ENCODE measurements around the gene RPP14. TPM values are rescaled to one million over a fixed set of nuclear protein-coding genes. Genes with fewer than 3 reads are reported as not detected.
A peak's percentile ranks its signal among the peaks of the same experiment; 100 is the strongest.
"Not testable (repeated sequence)": the region's sequence is repeated elsewhere in the genome, so short reads cannot be mapped to it uniquely, and the experiment has no call there.

RPP14 gene
- total and polyA plus RNA-seq, 2 donors (not counting 3 experiments of a cell fraction or from before 2014, with no cell fraction given), result 11.9 to 18.1 TPM

- no TSS peak for BruUV-seq (replicated peaks)
- Histone ChIP-seq H3K4me2 (ENCODE audit: insufficient read depth, low read length) (no peak overlapping the region), H4K20me1 (replicated peaks; ENCODE audit: control insufficient read depth, extremely low read depth, insufficient read depth, low read length) (no peaks in the 10 kb centered on the region), H3K4me3 (replicated peaks in 1 of 3; ENCODE audit: insufficient read depth in 1 of 3, low read depth in 1 of 3, low read length in 3 of 3) (no peak overlapping the region), H3K4me1 (ENCODE audit: control insufficient read depth, extremely low read depth, insufficient read depth, low read length) (no peaks in the 10 kb centered on the region), H3K9ac (replicated peaks; ENCODE audit: extremely low read depth, insufficient read depth, low read length) (no peak overlapping the region), H3K27ac (ENCODE audit: insufficient read depth, low read depth, low read length) (no peak overlapping the region), H2AFZ (ENCODE audit: low read depth, low read length) (no peak overlapping the region), H3K9me1 (replicated peaks; ENCODE audit: control insufficient read depth, extremely low read depth, insufficient read depth, low read length) (no peaks in the 10 kb centered on the region), H3K27me3 (ENCODE audit: control insufficient read depth in 2 of 2, insufficient read depth in 2 of 2, low read length in 2 of 2) (no peaks in the 10 kb centered on the region), H3K79me2 (ENCODE audit: control insufficient read depth, insufficient read depth, low read length) (no peaks in the 10 kb centered on the region), H3K36me3 (ENCODE audit: control insufficient read depth in 2 of 2, extremely low read depth in 1 of 2, insufficient read depth in 2 of 2, low read length in 2 of 2) (peaks cover 0 to 4% of the 10 kb centered on the region in 2 experiments), H3K9me3 (replicated peaks; ENCODE audit: control insufficient read depth, insufficient read depth, low read length) (no peaks in the 10 kb centered on the region)
- dilution Hi-C loops (cut with MboI; ENCODE audit: extremely low pct_ligation_motif_present, low sequenced_read_pairs) (no loop called here), intact Hi-C loops (cut with micrococcal nuclease) (no loop called here)
- ChIA-PET POLR2A (no interaction called here), CTCF (interaction anchor here (0.9 to 1.4 kb wide), 3 partner anchors 12 to 100 kb away, joined by 3 to 6 read pairs (median 4); no protein-coding TSS in a partner anchor)
- DNase-seq (ENCODE audit: low read depth, low spot score) (no peak), FAIRE-seq (no peak)
- TF ChIP-seq, protein P1, sequence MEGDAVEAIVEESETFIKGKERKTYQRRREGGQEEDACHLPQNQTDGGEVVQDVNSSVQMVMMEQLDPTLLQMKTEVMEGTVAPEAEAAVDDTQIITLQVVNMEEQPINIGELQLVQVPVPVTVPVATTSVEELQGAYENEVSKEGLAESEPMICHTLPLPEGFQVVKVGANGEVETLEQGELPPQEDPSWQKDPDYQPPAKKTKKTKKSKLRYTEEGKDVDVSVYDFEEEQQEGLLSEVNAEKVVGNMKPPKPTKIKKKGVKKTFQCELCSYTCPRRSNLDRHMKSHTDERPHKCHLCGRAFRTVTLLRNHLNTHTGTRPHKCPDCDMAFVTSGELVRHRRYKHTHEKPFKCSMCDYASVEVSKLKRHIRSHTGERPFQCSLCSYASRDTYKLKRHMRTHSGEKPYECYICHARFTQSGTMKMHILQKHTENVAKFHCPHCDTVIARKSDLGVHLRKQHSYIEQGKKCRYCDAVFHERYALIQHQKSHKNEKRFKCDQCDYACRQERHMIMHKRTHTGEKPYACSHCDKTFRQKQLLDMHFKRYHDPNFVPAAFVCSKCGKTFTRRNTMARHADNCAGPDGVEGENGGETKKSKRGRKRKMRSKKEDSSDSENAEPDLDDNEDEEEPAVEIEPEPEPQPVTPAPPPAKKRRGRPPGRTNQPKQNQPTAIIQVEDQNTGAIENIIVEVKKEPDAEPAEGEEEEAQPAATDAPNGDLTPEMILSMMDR (IDR thresholded peaks at IDR 0.05; ENCODE audit: extremely low read depth in 1 of 2, insufficient read depth in 1 of 2, low read depth in 1 of 2, low read length in 2 of 2), result peak in 1 of 2 donors; percentile 12
- TF ChIP-seq, protein P2, sequence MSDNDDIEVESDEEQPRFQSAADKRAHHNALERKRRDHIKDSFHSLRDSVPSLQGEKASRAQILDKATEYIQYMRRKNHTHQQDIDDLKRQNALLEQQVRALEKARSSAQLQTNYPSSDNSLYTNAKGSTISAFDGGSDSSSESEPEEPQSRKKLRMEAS (IDR thresholded peaks at IDR 0.05; ENCODE audit: insufficient read depth, insufficient read length), result no peak
- no peak for TF ChIP-seq EZH2 (IDR thresholded peaks at IDR 0.05; ENCODE audit: borderline replicate concordance, low read depth, low read length, severe bottlenecking)
These were observed 17.9 kb upstream of the RPP14 start for GRCh38 chr3:58288011-58288728.

DNA sequence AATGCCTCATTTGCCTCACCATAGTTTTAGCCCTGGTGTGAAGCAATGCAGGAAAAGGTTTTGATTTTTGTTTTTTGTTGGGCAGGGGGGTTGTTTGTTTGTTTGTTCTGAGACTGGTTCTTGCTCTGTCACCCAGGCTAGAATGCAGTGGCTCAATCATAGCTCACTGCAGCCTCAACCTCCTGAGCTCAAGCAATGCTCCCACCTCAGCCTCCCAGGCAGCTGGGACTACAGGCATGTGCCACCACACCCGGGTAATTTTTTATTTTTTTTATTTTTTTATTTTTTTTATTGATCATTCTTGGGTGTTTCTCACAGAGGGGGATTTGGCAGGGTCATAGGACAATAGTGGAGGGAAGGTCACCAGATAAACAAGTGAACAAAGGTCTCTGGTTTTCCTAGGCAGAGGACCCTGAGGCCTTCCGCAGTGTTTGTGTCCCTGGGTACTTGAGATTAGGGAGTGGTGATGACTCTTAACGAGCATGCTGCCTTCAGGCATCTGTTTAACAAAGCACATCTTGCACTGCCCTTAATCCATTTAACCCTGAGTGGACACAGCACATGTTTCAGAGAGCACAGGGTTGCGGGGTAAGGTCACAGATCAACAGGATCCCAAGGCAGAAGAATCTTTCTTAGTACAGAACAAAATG is 17.0 kb upstream of the RPP14 start:
- H3K79me2 ChIP-seq (ENCODE audit: control insufficient read depth, insufficient read depth, low read length); H3K4me2 ChIP-seq (ENCODE audit: insufficient read depth, low read length); H3K4me3 ChIP-seq (replicated peaks in 1 of 3; ENCODE audit: insufficient read depth in 1 of 3, low read depth in 1 of 3, low read length in 3 of 3); DNase-seq (ENCODE audit: low read depth, low spot score); H3K9ac ChIP-seq (replicated peaks; ENCODE audit: extremely low read depth, insufficient read depth, low read length); H4K20me1 ChIP-seq (replicated peaks; ENCODE audit: control insufficient read depth, extremely low read depth, insufficient read depth, low read length); POLR2A ChIA-PET; FAIRE-seq; H3K9me3 ChIP-seq (replicated peaks; ENCODE audit: control insufficient read depth, insufficient read depth, low read length); H3K36me3 ChIP-seq (ENCODE audit: control insufficient read depth in 2 of 2, extremely low read depth in 1 of 2, insufficient read depth in 2 of 2, low read length in 2 of 2); H3K9me1 ChIP-seq (replicated peaks; ENCODE audit: control insufficient read depth, extremely low read depth, insufficient read depth, low read length); H3K4me1 ChIP-seq (ENCODE audit: control insufficient read depth, extremely low read depth, insufficient read depth, low read length); H2AFZ ChIP-seq (ENCODE audit: low read depth, low read length); intact Hi-C loops (cut with micrococcal nuclease); BruUV-seq (replicated peaks); H3K27ac ChIP-seq (ENCODE audit: insufficient read depth, low read depth, low read length); dilution Hi-C loops (cut with MboI; ENCODE audit: extremely low pct_ligation_motif_present, low sequenced_read_pairs); H3K27me3 ChIP-seq (ENCODE audit: control insufficient read depth in 2 of 2, insufficient read depth in 2 of 2, low read length in 2 of 2): not testable (repeated sequence)
- CTCF ChIA-PET, result interaction anchor here (1.2 kb wide), 1 partner anchor 11 kb away, joined by 3 read pairs; no protein-coding TSS in a partner anchor

DNA sequence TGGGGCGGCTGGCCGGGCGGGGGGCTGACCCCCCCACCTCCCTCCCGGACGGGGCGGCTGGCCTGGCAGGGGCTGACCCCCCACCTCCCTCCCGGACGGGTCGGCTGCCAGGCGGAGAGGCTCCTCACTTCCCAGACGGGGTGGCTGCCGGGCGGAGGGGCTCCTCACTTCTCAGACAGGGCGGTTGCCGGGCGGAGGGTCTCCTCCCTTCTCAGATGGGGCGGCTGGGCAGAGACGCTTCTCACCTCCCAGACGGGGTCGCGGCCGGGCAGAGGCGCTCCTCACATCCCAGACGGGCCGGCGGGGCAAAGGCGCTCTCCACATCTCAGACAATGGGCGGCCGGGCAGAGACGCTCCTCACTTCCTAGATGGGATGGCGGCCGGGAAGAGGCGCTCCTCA is 15.6 kb upstream of the RPP14 start:
- dilution Hi-C loops (cut with MboI; ENCODE audit: extremely low pct_ligation_motif_present, low sequenced_read_pairs); H2AFZ ChIP-seq (ENCODE audit: low read depth, low read length); H3K27ac ChIP-seq (ENCODE audit: insufficient read depth, low read depth, low read length); H3K9me3 ChIP-seq (replicated peaks; ENCODE audit: control insufficient read depth, insufficient read depth, low read length); H4K20me1 ChIP-seq (replicated peaks; ENCODE audit: control insufficient read depth, extremely low read depth, insufficient read depth, low read length); POLR2A ChIA-PET; CTCF ChIA-PET; H3K4me2 ChIP-seq (ENCODE audit: insufficient read depth, low read length); H3K9me1 ChIP-seq (replicated peaks; ENCODE audit: control insufficient read depth, extremely low read depth, insufficient read depth, low read length); H3K36me3 ChIP-seq (ENCODE audit: control insufficient read depth in 2 of 2, extremely low read depth in 1 of 2, insufficient read depth in 2 of 2, low read length in 2 of 2); BruUV-seq (replicated peaks); H3K79me2 ChIP-seq (ENCODE audit: control insufficient read depth, insufficient read depth, low read length); intact Hi-C loops (cut with micrococcal nuclease); H3K4me3 ChIP-seq (replicated peaks in 1 of 3; ENCODE audit: insufficient read depth in 1 of 3, low read depth in 1 of 3, low read length in 3 of 3); H3K4me1 ChIP-seq (ENCODE audit: control insufficient read depth, extremely low read depth, insufficient read depth, low read length); H3K9ac ChIP-seq (replicated peaks; ENCODE audit: extremely low read depth, insufficient read depth, low read length); DNase-seq (ENCODE audit: low read depth, low spot score); FAIRE-seq; H3K27me3 ChIP-seq (ENCODE audit: control insufficient read depth in 2 of 2, insufficient read depth in 2 of 2, low read length in 2 of 2): not testable (repeated sequence)

Measured in endothelial cell of umbilical vein (primary cell).